MCF 10A (cell line): ENCODE measurements around the gene VMP1. TPM values are rescaled to one million over a fixed set of nuclear protein-coding genes. Genes with fewer than 3 reads are reported as not detected.
A peak's percentile ranks its signal among the peaks of the same experiment; 100 is the strongest.

Experiments
- BruUV-seq: library from RNA; stranded (reverse); fragments of 400-500 nt; replicated peaks from 2 replicates; lab custom pipeline; 2021; lab: Mats Ljungman, UMichigan
- CTCF ChIA-PET: fragments of 300-600 bp; sonication (Branson Sonifier 250); formaldehyde crosslinking; extraction: SDS; loops from one replicate; lab custom pipeline; 2021; ENCODE audit warnings: antibody characterized with exemption, inconsistent platforms; lab: Yijun Ruan, JAX
- POLR2A ChIA-PET: fragments of 300-600, 350-650 bp; sonication (Branson Sonifier 250); formaldehyde crosslinking; extraction: SDS; loops from one replicate; lab custom pipeline; 2020; ENCODE audit warnings: antibody characterized with exemption, inconsistent platforms; lab: Yijun Ruan, JAX
- DNase-seq: peaks from one replicate; pipeline ENCODE4 v3.0.0-alpha.2; 2018; ENCODE audit not compliant: unreplicated experiment
- H3K27ac Mint-ChIP-seq: one replicate; pipeline ENCODE4 v1.8.0; 2022; ENCODE audit warnings: mild to moderate bottlenecking, low read depth, mixed read lengths; ENCODE audit not compliant: unreplicated experiment
- H3K27me3 Mint-ChIP-seq: one replicate; pipeline ENCODE4 v1.8.0; 2022; ENCODE audit warnings: mixed read lengths; ENCODE audit not compliant: insufficient read depth, unreplicated experiment
- H3K36me3 Mint-ChIP-seq: one replicate; pipeline ENCODE4 v1.8.0; 2022; ENCODE audit warnings: mild to moderate bottlenecking, moderate library complexity, mixed read lengths; ENCODE audit not compliant: insufficient read depth, unreplicated experiment
- H3K4me1 Mint-ChIP-seq: one replicate; pipeline ENCODE4 v1.8.0; 2022; ENCODE audit warnings: mixed read lengths; ENCODE audit not compliant: insufficient read depth, unreplicated experiment
- H3K4me3 Mint-ChIP-seq: one replicate; pipeline ENCODE4 v1.8.0; 2022; ENCODE audit warnings: mild to moderate bottlenecking, moderate library complexity, mixed read lengths; ENCODE audit not compliant: unreplicated experiment
- H3K9me3 Mint-ChIP-seq: one replicate; pipeline ENCODE4 v1.8.0; 2022; ENCODE audit warnings: mixed read lengths; ENCODE audit not compliant: unreplicated experiment
- CTCF ChIP-seq: fragments of 200-600 bp; IDR thresholded peaks from one replicate; pipeline ENCODE4 v1.8.0; 2022; ENCODE audit warnings: antibody characterized with exemption, mild to moderate bottlenecking; ENCODE audit not compliant: unreplicated experiment
- intact Hi-C: fragments of 100-400 bp; cut with micrococcal nuclease; formaldehyde crosslinking; loops from 2 replicates; pipeline ENCODE4 v1.14.1; 2022
- total RNA-seq: library from RNA; stranded (reverse); gene quantifications from 2 replicates; pipeline ENCODE4 v1.2.3, GENCODE V29; 2022

Gene VMP1
- total RNA-seq, 1 experiment from 2014 or later, result 228 TPM

- intact Hi-C loops, result loop anchor here (1.0 kb wide), 1 partner anchor 51 kb away; no protein-coding TSS in a partner anchor
- Mint-ChIP-seq H3K9me3 (no peaks in the 10 kb centered on the region), H3K27me3 (no peaks in the 10 kb centered on the region), H3K36me3 (peaks cover 57% of the 10 kb centered on the region), H3K27ac (peak overlapping the region; percentile 98), H3K4me1 (peaks cover 21% of the 10 kb centered on the region), H3K4me3 (peak overlapping the region; percentile 83)
- TSS peak; percentile 94 for BruUV-seq
- ChIA-PET CTCF (interaction anchor here (0.7 to 5.0 kb wide), 6 partner anchors 12 to 92 kb away, joined by 3 to 81 read pairs (median 5); no protein-coding TSS in a partner anchor), POLR2A (interaction anchor here (0.7 to 14.0 kb wide), 21 partner anchors 9 to 218 kb away, joined by 3 to 720 read pairs (median 9); partner anchors contain the start of genes CLTC, PTRH2, RPS6KB1 and TUBD1)
- peak; percentile 99 for DNase-seq
- no peak for TF ChIP-seq CTCF
These were observed 130.0 kb downstream of the VMP1 start for GRCh38 chr17:59837308-59838051.

GRCh38 chr17:59838052-59838916 is 130.8 kb downstream of the VMP1 start:
- no peak for TF ChIP-seq CTCF
- H3K9me3 Mint-ChIP-seq, result no peaks in the 10 kb centered on the region
- no peaks in the 10 kb centered on the region for H3K27me3 Mint-ChIP-seq
- no peak for DNase-seq
- H3K4me1 Mint-ChIP-seq, result peaks cover 25% of the 10 kb centered on the region
- peaks cover 65% of the 10 kb centered on the region for H3K36me3 Mint-ChIP-seq
- peak overlapping the region; percentile 98 for H3K27ac Mint-ChIP-seq
- CTCF ChIA-PET, result interaction anchor here (0.7 to 5.0 kb wide), 15 partner anchors 9 to 136 kb away, joined by 3 to 81 read pairs (median 5); partner anchors contain the start of genes RPS6KB1 and TUBD1
- BruUV-seq, result TSS peak; percentile 46
- peak overlapping the region; percentile 83 for H3K4me3 Mint-ChIP-seq
- POLR2A ChIA-PET, result interaction anchor here (0.7 to 14.0 kb wide), 26 partner anchors 10 to 684 kb away, joined by 3 to 720 read pairs (median 8); partner anchors contain the start of genes CLTC, PTRH2, RPS6KB1 and TUBD1
- intact Hi-C loops, result loop anchor here (1.0 kb wide), 1 partner anchor 52 kb away; no protein-coding TSS in a partner anchor

GRCh38 chr17:59839651-59840328 is 132.3 kb downstream of the VMP1 start:
- peak overlapping the region; percentile 98 for H3K27ac Mint-ChIP-seq
- no peaks in the 10 kb centered on the region for H3K9me3 Mint-ChIP-seq
- peaks cover 80% of the 10 kb centered on the region for H3K36me3 Mint-ChIP-seq
- BruUV-seq, result no TSS peak
- no peak for DNase-seq
- peak overlapping the region; percentile 83 for H3K4me3 Mint-ChIP-seq
- intact Hi-C loops, result loop anchor here (1.0 kb wide), 1 partner anchor 86 kb away; no protein-coding TSS in a partner anchor
- CTCF ChIA-PET, result interaction anchor here (0.6 to 5.0 kb wide), 16 partner anchors 14 to 138 kb away, joined by 3 to 81 read pairs (median 5); partner anchors contain the start of genes RPS6KB1 and TUBD1
- POLR2A ChIA-PET, result interaction anchor here (0.5 to 14.0 kb wide), 18 partner anchors 8 to 686 kb away, joined by 3 to 720 read pairs (median 13); partner anchors contain the start of genes PTRH2, RPS6KB1, TUBD1 and VMP1
- H3K4me1 Mint-ChIP-seq, result peaks cover 27% of the 10 kb centered on the region
- no peak for TF ChIP-seq CTCF
- H3K27me3 Mint-ChIP-seq, result no peaks in the 10 kb centered on the region
